ENCODE measurements around the gene ASPRV1. TPM values are rescaled to one million over a fixed set of nuclear protein-coding genes. Genes with fewer than 3 reads are reported as not detected.

Gene ASPRV1
- 14.4 and 17.1 TPM in 2 replicates for total RNA-seq (2013; cell fraction: nucleolus; rRNA removed)
- total RNA-seq (2014; rRNA removed) (0.11 and 0.38 TPM in 2 replicates), total RNA-seq (2014; rRNA removed; fragmentation: Illumina TruSeq; extraction: Trizol) (0.23 and 0.27 TPM in 2 replicates), total RNA-seq (2021) (0.53 and 0.59 TPM in 2 replicates), polyA plus RNA-seq (2011; rRNA removed) (0.97 and 1.1 TPM in 2 replicates), polyA plus RNA-seq (2014; fragmentation: Illumina TruSeq; extraction: Trizol) (0.29 and 0.33 TPM in 2 replicates), polyA plus RNA-seq (2014; fragmentation: Nextera tagmentation; extraction: Ambion mirVana) (under 1 TPM; 0.11 to 0.16 TPM), polyA plus RNA-seq (2014; rRNA removed) (0.37 and 0.44 TPM in 2 replicates), polyA plus RNA-seq (2016; fragmentation: Nextera tagmentation; extraction: Ambion mirVana) (under 1 TPM; 0.60 to 0.64 TPM), polyA minus RNA-seq (2011; rRNA and poly(A)+ RNA removed) (0.88 and 2.8 TPM in 2 replicates), Bru-seq, nascent RNA (percentile 57 among the genes with signal in this experiment), BruChase-seq, experiment 1, labeled RNA remaining after a 6-hour chase (percentile 75 among the genes with signal in this experiment), BruChase-seq, experiment 2, labeled RNA remaining after a 2-hour chase (percentile 69 among the genes with signal in this experiment)
- 0.29 TPM for polyA plus RNA-seq (2011; ENCODE audit: low read depth)
- 1.1 and 1.6 TPM in 2 replicates for polyA plus RNA-seq (2011; cell fraction: cytosol; rRNA removed)
- 2.4 and 3.2 TPM in 2 replicates for polyA plus RNA-seq (2011; cell fraction: nucleus; rRNA removed)
- polyA plus RNA-seq (2012): 0.65 and 0.77 TPM in 2 replicates
- polyA minus RNA-seq (2011; cell fraction: cytosol; rRNA and poly(A)+ RNA removed): 0.42 and 0.67 TPM in 2 replicates
- 0.85 and 1.1 TPM in 2 replicates for polyA minus RNA-seq (2011; cell fraction: nucleus; rRNA and poly(A)+ RNA removed)
- long read RNA-seq, experiment 1: 0 reads
- long read RNA-seq, experiment 2: 0 reads

GRCh38 chr2:69961496-69961895 lies at the start of gene ASPRV1:
TSS of gene ASPRV1 (minus strand) at chr2:69961631. CDS start at chr2:69961436, 195 bp downstream.
- CTCF ChIA-PET: no interaction called here
- WGBS (ENCODE audit: insufficient coverage, insufficient replicate concordance, low lambda C conversion rate, missing lambda C conversion rate): 73% methylated on average over 11 of the region's 14 CpGs
- POLR2A ChIA-PET: no interaction called here
- DNase-seq (ENCODE audit: low read depth, low spot score): no peak
- ATAC-seq: no peak
- Histone ChIP-seq H3K79me2 (ENCODE audit: control insufficient read depth, insufficient read depth, low read length) (no peaks in the 10 kb centered on the region), H2AFZ (ENCODE audit: control insufficient read depth, low read depth, low read length) (no peak within 1 kb of the TSS), H3K4me1 (ENCODE audit: control insufficient read depth, insufficient read depth, low read length) (peaks cover 6% of the 10 kb centered on the region), H4K20me1 (ENCODE audit: control insufficient read depth, insufficient read depth) (no peaks in the 10 kb centered on the region), H3K27me3 (replicated peaks in 1 of 2; ENCODE audit: control insufficient read depth in 2 of 2, insufficient read depth in 2 of 2, low read length in 1 of 2) (no peaks in the 10 kb centered on the region), H3K9ac (ENCODE audit: control insufficient read depth, insufficient read depth, low read length) (no peak within 1 kb of the TSS), H3K4me3 (no peak within 1 kb of the TSS), H3K9me3 (replicated peaks; ENCODE audit: control insufficient read depth, insufficient read depth, low read length) (no peaks in the 10 kb centered on the region), H3K27ac (ENCODE audit: control insufficient read depth, insufficient read depth) (no peak within 1 kb of the TSS), H3K4me2 (ENCODE audit: control insufficient read depth, insufficient read depth) (no peak within 1 kb of the TSS), H3K36me3 (ENCODE audit: control insufficient read depth in 2 of 2, insufficient read depth in 2 of 2, low read length in 1 of 2) (no peaks in the 10 kb centered on the region)
- TF ChIP-seq DPF2 (IDR thresholded peaks at IDR 0.05) (no peak), IKZF2 (IDR thresholded peaks at IDR 0.05) (no peak), LARP7 (IDR thresholded peaks at IDR 0.05) (no peak), SMARCA5 (IDR thresholded peaks at IDR 0.05) (no peak), MAX (IDR thresholded peaks at IDR 0.05; ENCODE audit: low read depth, low read length) (no peak), RCOR1 (conservative IDR thresholded peaks at IDR 0.05; ENCODE audit: low read depth, low read length) (no peak), PAX8 (IDR thresholded peaks at IDR 0.05) (no peak), KLF5 (IDR thresholded peaks at IDR 0.05; ENCODE audit: partially characterized antibody) (no peak), CREB1 (IDR thresholded peaks at IDR 0.05; ENCODE audit: low read depth) (no peak), EED (IDR thresholded peaks at IDR 0.05; ENCODE audit: low read depth) (no peak), RAD51 (IDR thresholded peaks at IDR 0.05) (no peak), NFYA (IDR thresholded peaks at IDR 0.05; ENCODE audit: borderline replicate concordance, low read depth, low read length) (no peak), ATF7 (IDR thresholded peaks at IDR 0.05; ENCODE audit: low read depth) (no peak)
- no peak for FAIRE-seq
- intact Hi-C loops (cut with micrococcal nuclease; ENCODE audit: unreplicated experiment): no loop called here
- no TSS peak for BruUV-seq (replicated peaks)
- SMC1A ChIA-PET (ENCODE audit: uncharacterized antibody, unreplicated experiment): no interaction called here
- RAD21 ChIA-PET (ENCODE audit: unreplicated experiment): no interaction called here
- in situ Hi-C loops (cut with MboI): no loop called here
